HEK293T (cell line): ENCODE data around the gene MUC20.

Experiments used
- ARNT ChIP-seq: fragments of 450-650 bp; IDR thresholded peaks from 2 replicates; pipeline ENCODE4 v1.6.1; 2017; ENCODE audit warnings: mild to moderate bottlenecking
- BHLHE40 ChIP-seq: fragments of 450-650 bp; IDR thresholded peaks from 2 replicates; pipeline ENCODE4 v1.6.1; 2016; ENCODE audit warnings: mild to moderate bottlenecking, moderate library complexity, borderline replicate concordance
- ELF4 ChIP-seq: fragments of 450-650 bp; IDR thresholded peaks from 2 replicates; pipeline ENCODE4 v1.6.1; 2017; ENCODE audit warnings: antibody characterized with exemption
- FOXA1 ChIP-seq: fragments of 450-650 bp; IDR thresholded peaks from 2 replicates; pipeline ENCODE4 v1.6.1; 2016; ENCODE audit warnings: mild to moderate bottlenecking
- FOXM1 ChIP-seq: fragments of 450-650 bp; IDR thresholded peaks from 2 replicates; pipeline ENCODE4 v1.6.1; 2017; ENCODE audit warnings: mild to moderate bottlenecking, borderline replicate concordance
- HDGF ChIP-seq: fragments of 450-650 bp; IDR thresholded peaks from 2 replicates; pipeline ENCODE4 v1.6.1; 2017; ENCODE audit warnings: antibody characterized with exemption, borderline replicate concordance
- LEF1 ChIP-seq: fragments of 450-650 bp; IDR thresholded peaks from 2 replicates; pipeline ENCODE4 v1.6.1; 2017; ENCODE audit warnings: mild to moderate bottlenecking, borderline replicate concordance
- NFRKB ChIP-seq: fragments of 450-650 bp; IDR thresholded peaks from 2 replicates; pipeline ENCODE4 v1.6.1; 2016; ENCODE audit warnings: mild to moderate bottlenecking, moderate library complexity
- PKNOX1 ChIP-seq: fragments of 450-650 bp; IDR thresholded peaks from 2 replicates; pipeline ENCODE4 v1.6.1; 2016
- SP1 ChIP-seq: fragments of 450-650 bp; IDR thresholded peaks from 2 replicates; pipeline ENCODE4 v1.6.1; 2017
- SUZ12 ChIP-seq: fragments of 450-650 bp; IDR thresholded peaks from 2 replicates; pipeline ENCODE4 v1.6.1; 2016; ENCODE audit warnings: mild to moderate bottlenecking
- TARDBP ChIP-seq: fragments of 450-650 bp; IDR thresholded peaks from 2 replicates; pipeline ENCODE4 v1.6.1; 2016
- ZNF384 ChIP-seq: fragments of 450-650 bp; IDR thresholded peaks from 2 replicates; pipeline ENCODE4 v1.6.1; 2016

DNA sequence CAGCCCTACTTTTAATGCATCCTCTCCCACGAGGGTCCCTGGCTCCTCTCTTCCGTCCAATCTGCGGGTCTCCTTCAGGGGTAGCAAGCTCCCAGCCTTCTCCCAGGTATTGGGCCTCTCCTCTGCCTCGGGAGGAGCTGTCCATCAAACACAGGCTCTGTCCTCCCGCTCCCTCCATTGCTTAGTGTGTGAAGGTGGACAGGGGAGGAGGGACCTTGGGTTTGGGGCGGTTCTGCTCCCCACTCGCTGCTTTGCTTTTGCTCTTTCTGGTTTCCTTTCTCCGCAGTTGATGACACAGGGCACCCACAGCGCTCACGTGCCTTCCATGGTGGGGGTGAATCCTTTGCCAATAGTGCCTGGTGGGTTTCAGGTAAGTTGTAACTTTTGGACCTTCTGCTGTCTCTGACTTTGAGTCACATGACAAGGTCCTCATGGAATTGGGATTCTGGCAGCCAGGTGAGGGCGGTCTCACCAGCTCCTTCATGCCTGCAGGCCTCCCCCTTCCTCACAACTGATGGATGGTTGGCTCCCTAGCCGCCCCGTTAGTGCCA, 18.9 kb downstream of the MUC20 start:
- no peak for TF ChIP-seq TARDBP
- no peak for TF ChIP-seq ARNT
- no peak for TF ChIP-seq SP1
- no peak for TF ChIP-seq ZNF384
- TF ChIP-seq BHLHE40 = no peak
- TF ChIP-seq FOXA1 = no peak
- no peak for TF ChIP-seq LEF1
- TF ChIP-seq PKNOX1 = no peak
- TF ChIP-seq NFRKB = no peak
- no peak for TF ChIP-seq SUZ12
- TF ChIP-seq FOXM1 = no peak
- TF ChIP-seq ELF4 = no peak
- no peak for TF ChIP-seq HDGF
